Natural killer cell (primary cell): ENCODE measurements around the gene RTP5. TPM values are rescaled to one million over a fixed set of nuclear protein-coding genes. Genes with fewer than 3 reads are reported as not detected.
A peak's percentile ranks its signal among the peaks of the same experiment; 100 is the strongest.

ENCODE experiments used
- ATAC-seq, 3 donors: fragments of 150-1000 bp in 2 of 3; fragments of 200-7000 bp in 1 of 3; cut with Tn5 transposase; 1 replicate in 1 of 3; 2 replicates in 2 of 3; pipeline ENCODE4 v1.10.0; 2021; ENCODE audit warnings: mild to moderate bottlenecking in 2 of 3, moderate library complexity in 2 of 3
- DNase-seq, 2 donors: peaks; one replicate each; pipeline versions ENCODE4 v3.0.0 to v3.0.0-alpha.2; 2013 to 2021; ENCODE audit warnings: mixed read lengths in 1 of 2
- H3K27ac ChIP-seq: one replicate; pipeline ENCODE4 v1.5.1; 2013; ENCODE audit warnings: mild to moderate bottlenecking, low read length
- H3K27me3 ChIP-seq: one replicate; pipeline ENCODE4 v1.6.1; 2013; ENCODE audit warnings: low read length; ENCODE audit not compliant: control insufficient read depth, insufficient read depth
- H3K36me3 ChIP-seq: one replicate; pipeline ENCODE4 v1.6.1; 2013; ENCODE audit warnings: low read length; ENCODE audit not compliant: control insufficient read depth, insufficient read depth
- H3K4me1 ChIP-seq: one replicate; pipeline ENCODE4 v1.6.1; 2013; ENCODE audit warnings: low read length; ENCODE audit not compliant: control insufficient read depth, insufficient read depth
- H3K4me3 ChIP-seq: one replicate; pipeline ENCODE4 v1.5.1; 2013; ENCODE audit warnings: low read length
- H3K9me3 ChIP-seq: one replicate; pipeline ENCODE4 v1.6.1; 2013; ENCODE audit warnings: low read length; ENCODE audit not compliant: control insufficient read depth, insufficient read depth
- H3K27ac Mint-ChIP-seq, 2 donors: one replicate each; pipeline ENCODE4 v1.8.0; 2022; ENCODE audit warnings: mild to moderate bottlenecking in 2 of 2, mixed read lengths in 2 of 2, moderate library complexity in 1 of 2
- H3K27me3 Mint-ChIP-seq, 2 donors: one replicate each; pipeline ENCODE4 v1.8.0; 2022; ENCODE audit warnings: low read depth in 2 of 2, mixed read lengths in 2 of 2
- H3K36me3 Mint-ChIP-seq: one replicate; pipeline ENCODE4 v1.8.0; 2022; ENCODE audit warnings: mixed read lengths
- H3K4me1 Mint-ChIP-seq, 2 donors: one replicate each; pipeline ENCODE4 v1.8.0; 2022; ENCODE audit warnings: mixed read lengths in 2 of 2
- H3K4me3 Mint-ChIP-seq: one replicate; pipeline ENCODE4 v1.8.0; 2022; ENCODE audit warnings: mild to moderate bottlenecking, moderate library complexity, mixed read lengths
- H3K9me3 Mint-ChIP-seq, 2 donors: one replicate each; pipeline ENCODE4 v1.8.0; 2022; ENCODE audit warnings: mixed read lengths in 2 of 2
- WGBS: methylation state at CpG from one replicate; pipeline ENCODE4 v1.1.7; 2013; ENCODE audit warnings: missing lambda C conversion rate; ENCODE audit not compliant: insufficient coverage; 5-methylcytosine and 5-hydroxymethylcytosine counted together
- intact Hi-C: fragments of 100-400 bp; cut with micrococcal nuclease; formaldehyde crosslinking; loops from one replicate; pipeline ENCODE4 v1.14.2; 2022
- total RNA-seq, 4 donors: library from RNA; stranded (reverse); fragments of 120-200 nt in 1 of 4; gene quantifications; one replicate each; pipeline versions ENCODE4 v1.2.3 to v1.2.4, GENCODE V29; 2013 to 2022
- TF ChIP-seq, protein P1 (sequence below): fragments of 200-600 bp; IDR thresholded peaks from one replicate; pipeline ENCODE4 v1.8.0; 2022; ENCODE audit warnings: antibody characterized with exemption

Gene RTP5
- total RNA-seq, 3 donors from 2014 or later (not counting 1 experiment from before 2014, with no cell fraction given), result 0.47 to 1.7 (median 0.68) TPM

GRCh38 chr2:241853651-241854341, 15.7 kb upstream of the RTP5 start:
- Mint-ChIP-seq H3K9me3 (no peaks in the 10 kb centered on the region), H3K27me3 (peaks cover 0 to 6% of the 10 kb centered on the region in 2 donors), H3K36me3 (no peaks in the 10 kb centered on the region), H3K27ac (no peak overlapping the region), H3K4me1 (no peaks in the 10 kb centered on the region), H3K4me3 (no peak overlapping the region)
- TF ChIP-seq, protein P1, sequence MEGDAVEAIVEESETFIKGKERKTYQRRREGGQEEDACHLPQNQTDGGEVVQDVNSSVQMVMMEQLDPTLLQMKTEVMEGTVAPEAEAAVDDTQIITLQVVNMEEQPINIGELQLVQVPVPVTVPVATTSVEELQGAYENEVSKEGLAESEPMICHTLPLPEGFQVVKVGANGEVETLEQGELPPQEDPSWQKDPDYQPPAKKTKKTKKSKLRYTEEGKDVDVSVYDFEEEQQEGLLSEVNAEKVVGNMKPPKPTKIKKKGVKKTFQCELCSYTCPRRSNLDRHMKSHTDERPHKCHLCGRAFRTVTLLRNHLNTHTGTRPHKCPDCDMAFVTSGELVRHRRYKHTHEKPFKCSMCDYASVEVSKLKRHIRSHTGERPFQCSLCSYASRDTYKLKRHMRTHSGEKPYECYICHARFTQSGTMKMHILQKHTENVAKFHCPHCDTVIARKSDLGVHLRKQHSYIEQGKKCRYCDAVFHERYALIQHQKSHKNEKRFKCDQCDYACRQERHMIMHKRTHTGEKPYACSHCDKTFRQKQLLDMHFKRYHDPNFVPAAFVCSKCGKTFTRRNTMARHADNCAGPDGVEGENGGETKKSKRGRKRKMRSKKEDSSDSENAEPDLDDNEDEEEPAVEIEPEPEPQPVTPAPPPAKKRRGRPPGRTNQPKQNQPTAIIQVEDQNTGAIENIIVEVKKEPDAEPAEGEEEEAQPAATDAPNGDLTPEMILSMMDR, result no peak
- Histone ChIP-seq H3K4me3 (no peak overlapping the region), H3K27me3 (no peaks in the 10 kb centered on the region), H3K36me3 (no peaks in the 10 kb centered on the region), H3K27ac (no peak overlapping the region), H3K9me3 (no peaks in the 10 kb centered on the region), H3K4me1 (peaks cover 11% of the 10 kb centered on the region)
- DNase-seq (peak in 1 of 2 donors; percentile 16), ATAC-seq (peak in 1 of 3 donors; percentile 24)
- intact Hi-C loops, result no loop called here
- WGBS, result 82% methylated on average over 27 of the region's 27 CpGs

DNA sequence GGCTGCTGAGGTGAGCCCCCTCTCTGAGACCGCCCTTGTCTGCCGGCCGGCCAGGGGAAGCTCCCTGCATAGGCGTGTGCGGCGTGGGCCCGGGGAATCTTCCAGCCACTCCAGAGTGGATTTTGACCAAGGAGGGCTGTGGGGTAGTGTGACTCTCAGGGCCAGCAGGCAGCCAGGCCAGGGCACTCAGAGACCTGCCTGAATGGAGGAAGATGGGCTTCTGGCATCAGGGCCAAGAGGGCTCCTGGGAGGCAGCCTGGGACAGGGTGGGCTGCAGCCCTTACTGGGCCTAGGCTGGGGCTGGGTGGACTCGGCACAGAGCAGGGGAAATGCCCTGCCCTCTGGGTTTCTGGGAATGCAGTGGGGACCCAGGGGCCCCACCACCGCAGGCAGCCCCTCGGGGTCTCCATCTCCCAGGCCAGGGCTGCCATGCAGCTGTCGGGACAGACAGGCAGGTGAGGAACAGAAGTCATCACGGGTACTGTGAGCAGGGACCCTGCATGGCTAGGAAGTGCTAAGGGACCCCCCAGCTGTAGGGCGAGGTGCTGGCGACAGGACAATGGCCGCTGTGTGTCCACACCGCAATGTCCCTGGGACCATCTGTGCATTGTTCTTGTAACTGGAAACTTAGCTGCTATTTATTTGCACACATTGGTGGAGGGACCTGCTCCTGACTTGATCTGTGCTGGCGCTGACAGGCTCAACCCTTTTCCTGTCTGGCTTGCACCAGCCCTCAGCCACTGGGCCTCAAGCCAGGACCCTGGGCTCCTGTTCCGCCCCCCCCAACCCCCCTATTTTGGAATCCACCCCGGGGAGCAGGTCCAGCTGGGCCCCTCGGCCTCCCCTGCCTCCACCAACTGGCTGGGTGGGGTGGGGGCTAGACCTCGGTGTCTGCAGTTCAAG, 14.9 kb upstream of the RTP5 start:
- Histone ChIP-seq H3K36me3 (no peaks in the 10 kb centered on the region), H3K9me3 (no peaks in the 10 kb centered on the region), H3K27me3 (no peaks in the 10 kb centered on the region), H3K27ac (no peak overlapping the region), H3K4me1 (peaks cover 19% of the 10 kb centered on the region), H3K4me3 (no peak overlapping the region)
- Mint-ChIP-seq H3K27me3 (peaks cover 0 to 7% of the 10 kb centered on the region in 2 donors), H3K36me3 (no peaks in the 10 kb centered on the region), H3K4me3 (no peak overlapping the region), H3K27ac (no peak overlapping the region), H3K9me3 (no peaks in the 10 kb centered on the region), H3K4me1 (peaks cover 0 to 3% of the 10 kb centered on the region in 2 donors)
- intact Hi-C loops, result no loop called here
- 62% methylated on average over 18 of the region's 21 CpGs for WGBS
- DNase-seq, result peak in 1 of 2 donors; percentile 12
- no peak for ATAC-seq
- TF ChIP-seq, protein P1, result no peak

DNA sequence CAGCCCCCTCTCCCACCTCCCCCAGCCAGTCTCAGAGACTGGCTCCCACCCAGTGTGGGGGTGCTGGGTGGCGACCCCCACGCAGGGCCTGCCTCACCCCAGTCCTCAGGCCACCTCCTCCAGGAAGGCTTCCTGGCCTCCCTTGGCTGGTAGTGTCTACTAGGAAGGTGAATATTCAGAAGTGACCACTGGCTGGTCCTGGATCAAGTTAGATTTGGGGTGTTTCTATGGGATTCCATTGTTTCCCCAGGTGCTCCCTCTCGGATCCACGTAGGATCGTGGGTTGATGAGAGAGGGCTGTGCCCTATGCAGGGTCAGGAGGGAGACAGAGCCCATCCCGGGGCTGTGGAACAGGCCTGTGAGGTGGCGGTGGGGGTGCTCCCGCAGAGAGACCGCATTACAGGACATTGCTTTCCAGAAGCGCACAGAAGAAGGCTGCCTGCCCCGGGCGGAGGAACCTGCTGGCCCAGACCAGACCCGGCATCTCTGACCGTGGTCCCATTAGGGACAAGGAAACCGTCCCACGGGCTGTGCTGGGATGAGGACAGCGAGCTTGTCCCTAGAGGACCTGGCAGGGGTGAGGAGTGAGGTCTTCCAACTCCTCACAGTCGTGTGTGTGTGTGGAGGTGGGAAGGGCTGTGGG, 14.2 kb upstream of the RTP5 start:
- Mint-ChIP-seq H3K36me3 (no peaks in the 10 kb centered on the region), H3K4me1 (peaks cover 0 to 7% of the 10 kb centered on the region in 2 donors), H3K27ac (no peak overlapping the region), H3K27me3 (peaks cover 0 to 9% of the 10 kb centered on the region in 2 donors), H3K9me3 (no peaks in the 10 kb centered on the region), H3K4me3 (no peak overlapping the region)
- Histone ChIP-seq H3K4me1 (peaks cover 27% of the 10 kb centered on the region), H3K4me3 (no peak overlapping the region), H3K9me3 (no peaks in the 10 kb centered on the region), H3K27ac (no peak overlapping the region), H3K27me3 (no peaks in the 10 kb centered on the region), H3K36me3 (no peaks in the 10 kb centered on the region)
- DNase-seq, result peak in 1 of 2 donors; percentile 6
- ATAC-seq, result no peak
- TF ChIP-seq, protein P1, result no peak
- intact Hi-C loops, result no loop called here
- 91% methylated on average over 16 of the region's 18 CpGs for WGBS
